HCT116 (cell line): ENCODE data around the gene LTB.

ENCODE experiments used
- CTCF ChIP-seq, 3 experiments: fragments of 200-600 bp in 1 of 3; sonication (generic) in 1 of 3; IDR thresholded peaks in 2 of 3; conservative IDR thresholded peaks in 1 of 3; 2 replicates each; pipeline ENCODE4 v1.5.1; 2012 to 2017; ENCODE audit warnings: low read depth in 2 of 3, low read length in 2 of 3, antibody characterized with exemption in 1 of 3, borderline replicate concordance in 1 of 3, control low read depth in 1 of 3, mild to moderate bottlenecking in 1 of 3, mixed read lengths in 1 of 3, mixed run types in 1 of 3, moderate library complexity in 1 of 3; ENCODE audit not compliant: insufficient read depth in 1 of 3
- POLR2A ChIP-seq: IDR thresholded peaks from 2 replicates; pipeline ENCODE4 v1.7.0; 2011; ENCODE audit warnings: borderline replicate concordance; ENCODE audit not compliant: insufficient read depth, insufficient read length; ENCODE audit errors: extremely low read depth
- TF ChIP-seq, protein P1 (sequence below): IDR thresholded peaks from 2 replicates; pipeline ENCODE4 v1.6.1; 2012; ENCODE audit warnings: low read depth

- no peak for TF ChIP-seq POLR2A
- no peak for TF ChIP-seq CTCF (IDR thresholded peaks at IDR 0.05 in 2 of 3, conservative IDR thresholded peaks at IDR 0.05 in 1 of 3; ENCODE audit: borderline replicate concordance in 1 of 3, insufficient read depth in 1 of 3, low read depth in 2 of 3, low read length in 2 of 3)
- TF ChIP-seq, protein P1, sequence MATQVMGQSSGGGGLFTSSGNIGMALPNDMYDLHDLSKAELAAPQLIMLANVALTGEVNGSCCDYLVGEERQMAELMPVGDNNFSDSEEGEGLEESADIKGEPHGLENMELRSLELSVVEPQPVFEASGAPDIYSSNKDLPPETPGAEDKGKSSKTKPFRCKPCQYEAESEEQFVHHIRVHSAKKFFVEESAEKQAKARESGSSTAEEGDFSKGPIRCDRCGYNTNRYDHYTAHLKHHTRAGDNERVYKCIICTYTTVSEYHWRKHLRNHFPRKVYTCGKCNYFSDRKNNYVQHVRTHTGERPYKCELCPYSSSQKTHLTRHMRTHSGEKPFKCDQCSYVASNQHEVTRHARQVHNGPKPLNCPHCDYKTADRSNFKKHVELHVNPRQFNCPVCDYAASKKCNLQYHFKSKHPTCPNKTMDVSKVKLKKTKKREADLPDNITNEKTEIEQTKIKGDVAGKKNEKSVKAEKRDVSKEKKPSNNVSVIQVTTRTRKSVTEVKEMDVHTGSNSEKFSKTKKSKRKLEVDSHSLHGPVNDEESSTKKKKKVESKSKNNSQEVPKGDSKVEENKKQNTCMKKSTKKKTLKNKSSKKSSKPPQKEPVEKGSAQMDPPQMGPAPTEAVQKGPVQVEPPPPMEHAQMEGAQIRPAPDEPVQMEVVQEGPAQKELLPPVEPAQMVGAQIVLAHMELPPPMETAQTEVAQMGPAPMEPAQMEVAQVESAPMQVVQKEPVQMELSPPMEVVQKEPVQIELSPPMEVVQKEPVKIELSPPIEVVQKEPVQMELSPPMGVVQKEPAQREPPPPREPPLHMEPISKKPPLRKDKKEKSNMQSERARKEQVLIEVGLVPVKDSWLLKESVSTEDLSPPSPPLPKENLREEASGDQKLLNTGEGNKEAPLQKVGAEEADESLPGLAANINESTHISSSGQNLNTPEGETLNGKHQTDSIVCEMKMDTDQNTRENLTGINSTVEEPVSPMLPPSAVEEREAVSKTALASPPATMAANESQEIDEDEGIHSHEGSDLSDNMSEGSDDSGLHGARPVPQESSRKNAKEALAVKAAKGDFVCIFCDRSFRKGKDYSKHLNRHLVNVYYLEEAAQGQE = no peak
Measured at GRCh38 chr6:31627690-31628287, 45.6 kb upstream of the LTB start.
